Urinary bladder (tissue), 4 donors: ENCODE measurements around the gene PKP3. TPM values are rescaled to one million over a fixed set of nuclear protein-coding genes. Genes with fewer than 3 reads are reported as not detected.

ENCODE experiments used
- DNase-seq: peaks from one replicate; pipeline ENCODE4 v3.0.0-alpha.2; 2015; ENCODE audit errors: extremely low spot score
- H3K27ac ChIP-seq: one replicate; pipeline ENCODE4 v1.5.1; 2013; ENCODE audit warnings: low read depth, mild to moderate bottlenecking, moderate library complexity
- H3K36me3 ChIP-seq: one replicate; pipeline ENCODE4 v1.6.1; 2013; ENCODE audit warnings: mild to moderate bottlenecking, moderate library complexity; ENCODE audit not compliant: insufficient read depth
- H3K4me1 ChIP-seq: one replicate; pipeline ENCODE4 v1.6.1; 2013; ENCODE audit warnings: mild to moderate bottlenecking, moderate library complexity; ENCODE audit not compliant: insufficient read depth
- H3K4me3 ChIP-seq: one replicate; pipeline ENCODE4 v1.5.1; 2013; ENCODE audit warnings: low read depth, low read length
- WGBS: extraction: QIAGEN DNeasy Blood & Tissue Kit; methylation state at CpG from one replicate; pipeline ENCODE4 v1.1.7; 2013; 5-methylcytosine and 5-hydroxymethylcytosine counted together
- polyA plus RNA-seq: library from polyadenylated mRNA; stranded (reverse); fragments of 200-250 nt; gene quantifications from one replicate; pipeline ENCODE4 v1.2.3, GENCODE V29; 2013
- total RNA-seq: library from RNA; depleted of rRNA; stranded (reverse); fragments of >200 nt; gene quantifications from one replicate; pipeline ENCODE4 v1.2.3, GENCODE V29; 2014
- donor health status: healthy with polysubstance abuse.
- donor health status: healthy.

Gene PKP3
- total and polyA plus RNA-seq, 2 donors = 5.2 to 8.4 TPM

GRCh38 chr11:403021-403760 is 9.2 kb downstream of the PKP3 start:
- no peak overlapping the region for H3K4me3 ChIP-seq
- H3K36me3 ChIP-seq = no peaks in the 10 kb centered on the region
- H3K4me1 ChIP-seq = no peaks in the 10 kb centered on the region
- DNase-seq = no peak
- 61% methylated on average over 55 of the region's 55 CpGs for WGBS
- no peak overlapping the region for H3K27ac ChIP-seq

- 95% methylated on average over 27 of the region's 27 CpGs for WGBS
- no peak overlapping the region for H3K27ac ChIP-seq
- DNase-seq = no peak
- no peaks in the 10 kb centered on the region for H3K36me3 ChIP-seq
- no peak overlapping the region for H3K4me3 ChIP-seq
- H3K4me1 ChIP-seq = no peaks in the 10 kb centered on the region
These were observed 9.9 kb downstream of the PKP3 start for GRCh38 chr11:403761-404431.

DNA sequence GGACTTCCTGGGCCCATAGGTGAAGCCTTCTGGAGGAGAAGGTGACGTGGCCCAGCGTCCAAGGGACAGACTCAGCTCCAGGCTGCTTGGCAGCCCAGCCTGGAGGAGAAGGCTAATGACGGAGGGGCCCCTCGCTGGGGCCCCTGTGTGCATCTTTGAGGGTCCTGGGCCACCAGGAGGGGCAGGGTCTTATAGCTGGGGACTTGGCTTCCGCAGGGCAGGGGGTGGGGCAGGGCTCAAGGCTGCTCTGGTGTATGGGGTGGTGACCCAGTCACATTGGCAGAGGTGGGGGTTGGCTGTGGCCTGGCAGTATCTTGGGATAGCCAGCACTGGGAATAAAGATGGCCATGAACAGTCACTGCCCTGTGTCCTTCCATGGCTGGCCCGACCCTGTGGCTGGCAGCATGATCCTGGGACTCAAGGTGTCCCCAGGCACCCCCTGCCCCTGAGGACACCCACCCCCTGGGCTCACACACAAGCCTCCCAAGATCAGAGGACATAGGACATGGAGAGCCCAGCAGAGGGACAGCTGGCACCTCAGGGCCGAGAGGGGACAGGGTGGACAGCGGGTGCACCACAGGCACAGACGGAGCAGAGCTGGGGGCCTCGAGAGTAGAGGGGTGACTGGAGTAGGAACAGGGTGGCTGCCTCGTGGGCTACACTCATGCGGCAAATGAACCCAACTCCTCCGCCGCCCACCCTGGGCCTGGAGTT is 10.7 kb downstream of the PKP3 start:
- no peak for DNase-seq
- no peak overlapping the region for H3K4me3 ChIP-seq
- 94% methylated on average over 14 of the region's 14 CpGs for WGBS
- no peaks in the 10 kb centered on the region for H3K36me3 ChIP-seq
- H3K27ac ChIP-seq = no peak overlapping the region
- no peaks in the 10 kb centered on the region for H3K4me1 ChIP-seq

DNA sequence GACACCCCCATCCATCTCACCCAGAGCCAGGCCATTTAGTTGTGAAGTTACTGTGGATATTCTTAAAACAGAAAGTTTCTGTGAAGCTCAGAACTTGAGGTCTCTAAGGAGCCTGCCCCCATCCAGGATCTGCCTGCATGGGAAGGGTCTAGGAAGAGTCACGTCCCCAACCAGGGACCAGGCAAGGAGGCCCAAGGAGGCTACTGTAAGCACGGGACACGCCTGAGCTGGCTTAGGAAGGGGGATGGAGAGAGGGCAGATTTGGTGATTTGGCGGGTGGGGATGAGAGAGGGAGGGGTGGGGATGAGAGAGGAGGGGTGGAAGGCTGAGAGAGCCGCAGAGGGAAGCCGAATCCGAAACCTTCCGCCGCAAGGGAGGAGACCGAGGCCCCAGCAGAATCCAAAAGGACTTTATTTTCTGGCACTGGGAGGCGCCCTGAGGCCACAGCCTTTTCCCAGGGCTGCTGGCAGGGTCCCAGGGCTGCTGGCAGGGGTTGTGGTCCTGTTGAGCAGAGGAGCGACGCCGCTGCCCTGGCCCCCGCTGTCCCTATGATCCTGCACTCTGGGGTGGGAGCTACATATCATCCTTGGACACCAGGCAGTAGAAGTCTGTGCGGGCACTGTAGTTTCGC is 11.4 kb downstream of the PKP3 start:
- DNase-seq = no peak
- H3K4me1 ChIP-seq = no peaks in the 10 kb centered on the region
- no peaks in the 10 kb centered on the region for H3K36me3 ChIP-seq
- WGBS = 59% methylated on average over 17 of the region's 17 CpGs
- no peak overlapping the region for H3K4me3 ChIP-seq
- no peak overlapping the region for H3K27ac ChIP-seq

GRCh38 chr11:405954-406795 is 12.2 kb downstream of the PKP3 start:
- peak overlapping the region; percentile 48 for H3K27ac ChIP-seq

GRCh38 chr11:406796-407650 is 13.0 kb downstream of the PKP3 start:
- Histone ChIP-seq H3K4me1 (no peaks in the 10 kb centered on the region), H3K27ac (peak overlapping the region; percentile 48), H3K36me3 (no peaks in the 10 kb centered on the region), H3K4me3 (peak overlapping the region; percentile 65)
- 6% methylated on average over 89 of the region's 91 CpGs for WGBS
- DNase-seq = no peak

More at GRCh38 chr11:405954-406795, 12.2 kb downstream of the PKP3 start:
- Histone ChIP-seq H3K4me3 (peak overlapping the region; percentile 65), H3K36me3 (no peaks in the 10 kb centered on the region), H3K4me1 (no peaks in the 10 kb centered on the region)
- no peak for DNase-seq
- 73% methylated on average over 47 of the region's 47 CpGs for WGBS

DNA sequence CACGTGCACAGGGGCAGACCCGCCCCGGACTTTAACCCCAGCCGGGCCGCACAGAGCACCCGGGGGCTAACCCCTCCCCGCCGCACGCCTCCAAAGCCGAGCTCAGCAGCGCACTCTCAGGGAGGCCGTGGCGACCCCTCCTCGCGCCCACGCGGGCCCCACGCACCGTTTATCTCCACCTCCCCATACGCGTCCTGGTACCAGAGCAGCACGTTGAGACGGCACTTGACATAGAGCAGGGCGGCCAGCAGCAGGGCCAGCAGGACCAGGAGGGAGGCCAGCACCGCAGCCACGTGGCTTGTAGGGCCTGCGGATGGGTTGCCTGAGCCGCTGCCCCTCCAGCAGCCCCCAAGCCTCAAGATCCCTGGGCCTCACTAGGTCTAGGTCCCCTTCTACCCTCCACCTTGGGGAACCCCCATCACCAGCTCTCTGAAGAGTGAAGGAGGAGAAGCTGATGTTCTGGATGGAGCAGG is 13.7 kb downstream of the PKP3 start:
- Histone ChIP-seq H3K36me3 (no peaks in the 10 kb centered on the region), H3K4me1 (no peaks in the 10 kb centered on the region), H3K4me3 (no peak overlapping the region), H3K27ac (no peak overlapping the region)
- 76% methylated on average over 28 of the region's 28 CpGs for WGBS
- no peak for DNase-seq

DNA sequence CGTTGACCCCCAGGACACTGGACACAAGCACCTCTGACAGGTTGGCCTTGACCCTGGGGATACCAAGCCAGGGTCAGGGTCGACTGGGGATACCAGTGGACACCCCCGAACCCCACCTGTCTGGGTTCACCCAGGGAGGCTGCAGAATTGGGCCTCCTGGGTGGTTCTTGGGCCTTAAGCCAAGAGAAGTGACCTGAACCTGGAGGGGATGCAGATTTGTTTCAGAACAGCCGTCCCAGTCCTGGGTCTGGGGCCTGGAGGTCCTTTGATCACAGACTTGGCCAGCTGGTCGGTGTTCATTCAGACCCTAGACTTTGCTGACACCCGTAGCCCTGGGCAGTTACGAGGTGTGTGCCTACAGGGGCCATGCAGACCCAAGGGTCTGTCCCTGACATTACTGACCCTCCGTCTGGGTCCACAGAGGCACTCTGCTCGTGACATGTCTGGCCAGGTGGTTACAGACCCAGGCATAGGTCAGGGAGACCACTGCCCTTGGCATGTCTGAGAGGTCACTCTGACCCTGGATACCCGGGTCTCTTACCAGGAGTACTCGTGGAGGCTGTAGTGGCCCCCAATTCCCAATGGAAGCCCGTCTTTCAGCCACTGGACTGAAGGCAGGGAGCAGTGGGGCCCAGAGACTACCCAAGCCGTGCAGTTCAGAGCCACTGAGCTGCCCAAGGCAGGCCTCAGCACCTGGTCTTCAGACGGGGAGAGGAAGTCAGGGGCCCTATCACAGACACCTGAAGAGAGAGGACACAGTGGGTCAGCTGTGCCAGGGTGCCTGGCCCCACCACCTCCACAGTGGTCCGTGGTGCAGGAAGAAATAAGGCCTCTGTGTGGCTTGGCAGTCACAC is 14.4 kb downstream of the PKP3 start:
- Histone ChIP-seq H3K36me3 (no peaks in the 10 kb centered on the region), H3K27ac (no peak overlapping the region), H3K4me3 (no peak overlapping the region), H3K4me1 (no peaks in the 10 kb centered on the region)
- DNase-seq = no peak
- 93% methylated on average over 15 of the region's 15 CpGs for WGBS

- Histone ChIP-seq H3K4me3 (no peak overlapping the region), H3K4me1 (no peaks in the 10 kb centered on the region), H3K27ac (no peak overlapping the region), H3K36me3 (no peaks in the 10 kb centered on the region)
- 87% methylated on average over 7 of the region's 7 CpGs for WGBS
- no peak for DNase-seq
These were observed 15.1 kb downstream of the PKP3 start for GRCh38 chr11:409008-409599.

DNA sequence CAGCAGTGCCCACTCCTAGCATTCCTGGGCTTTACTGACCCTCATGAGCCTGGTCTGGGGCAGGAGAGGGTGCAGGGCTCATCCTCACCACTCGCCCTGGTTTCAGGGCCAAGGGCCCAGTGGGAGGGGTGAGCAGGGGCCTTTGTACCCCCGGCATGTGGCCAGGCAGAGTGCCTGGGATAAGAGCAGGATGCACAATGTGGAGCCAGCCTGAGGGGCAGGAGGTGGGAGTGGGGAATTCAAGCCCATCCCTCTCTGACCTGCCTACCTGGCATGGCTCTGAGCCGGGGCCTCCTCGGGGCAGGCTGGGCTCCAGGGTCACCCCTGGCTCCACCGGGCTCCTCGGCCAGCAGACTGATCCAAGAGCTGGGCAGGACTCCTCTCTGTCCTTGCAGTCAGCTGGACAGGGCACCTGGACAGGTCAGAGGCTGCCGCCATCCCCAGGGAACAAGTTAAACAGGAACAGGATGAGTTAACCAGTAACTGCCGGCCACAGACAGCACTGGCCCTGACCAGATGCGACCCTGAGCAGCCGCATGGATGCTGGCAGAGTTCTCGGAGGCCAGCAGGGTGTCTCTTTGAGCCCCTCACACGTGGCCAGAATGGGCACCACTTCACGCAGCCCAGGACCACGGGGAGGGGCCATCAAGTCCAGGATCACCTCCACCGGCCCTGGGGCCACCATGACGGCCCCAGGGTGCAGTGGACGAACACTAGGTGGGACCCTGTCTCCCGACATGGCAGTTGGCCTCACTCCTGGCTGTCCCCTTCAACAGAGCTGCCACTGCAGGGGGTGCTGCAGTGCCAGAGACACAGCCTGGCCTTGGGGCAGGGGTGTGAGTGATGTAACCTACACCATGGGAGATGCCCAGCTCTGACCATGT is 15.8 kb downstream of the PKP3 start:
- WGBS = 71% methylated on average over 18 of the region's 18 CpGs

More for the DNA sequence above, 15.8 kb downstream of the PKP3 start:
- no peaks in the 10 kb centered on the region for H3K4me1 ChIP-seq
- H3K27ac ChIP-seq = no peak overlapping the region
- H3K4me3 ChIP-seq = no peak overlapping the region
- no peak for DNase-seq
- no peaks in the 10 kb centered on the region for H3K36me3 ChIP-seq
